Pancreas (tissue), 10 donors: ENCODE data around the gene NRDC. TPM values are rescaled to one million over a fixed set of nuclear protein-coding genes. Genes with fewer than 3 reads are reported as not detected.
A peak's percentile ranks its signal among the peaks of the same experiment; 100 is the strongest.
"Not testable (repeated sequence)": the region's sequence is repeated elsewhere in the genome, so short reads cannot be mapped to it uniquely, and the experiment has no call there.

Experiments used
- ATAC-seq, 4 donors: fragments of 200-7000 bp; cut with Tn5 transposase; one replicate each; pipeline versions ENCODE4 v1.8.0 to v1.9.1; 2020; ENCODE audit warnings: mild to moderate bottlenecking in 4 of 4, moderate library complexity in 4 of 4
- DNase-seq, 6 donors: peaks; one replicate each; pipeline ENCODE4 v3.0.0-alpha.2; 2020
- FAIRE-seq: peaks from 2 replicates; lab custom pipeline; 2012; peaks lifted over from hg19 to GRCh38; lab: Jason Lieb, UNC
- H3K27ac ChIP-seq, 4 donors: fragments of 200-600 bp; sonication (generic); 1 replicate in 3 of 4; 2 replicates in 1 of 4; pipeline versions ENCODE4 v1.5.0 to v1.8.0; 2020
- H3K27me3 ChIP-seq, 4 donors: fragments of 200-600 bp; one replicate each; pipeline ENCODE4 v1.8.0; 2021
- H3K36me3 ChIP-seq, 3 donors: fragments of 200-600 bp; sonication (generic) in 1 of 3; one replicate each; pipeline versions ENCODE4 v1.5.0 to v1.8.0; 2020 to 2021
- H3K4me1 ChIP-seq, 3 donors: fragments of 200-600 bp; one replicate each; pipeline ENCODE4 v1.8.0; 2021
- H3K4me3 ChIP-seq, 4 donors: fragments of 200-600 bp; sonication (generic) in 2 of 4; one replicate each; pipeline versions ENCODE4 v1.5.0 to v1.8.0; 2020 to 2021
- H3K9me3 ChIP-seq, 4 donors: fragments of 200-600 bp; one replicate each; pipeline ENCODE4 v1.8.0; 2021
- WGBS, 2 donors: extraction: QIAGEN DNeasy Blood & Tissue Kit; methylation state at CpG; one replicate each; pipeline ENCODE4 v1.1.7; 2013; 5-methylcytosine and 5-hydroxymethylcytosine counted together
- intact Hi-C, 3 donors: fragments of 100-400 bp; cut with DNase I; formaldehyde crosslinking; loops; one replicate each; pipeline versions ENCODE4 v1.11.1 to v1.14.2; 2022
- polyA plus RNA-seq, 2 donors: library from polyadenylated mRNA; stranded (reverse); fragments of 200-250 nt; gene quantifications; one replicate each; pipeline ENCODE4 v1.2.3, GENCODE V29; 2013
- total RNA-seq, 6 donors: library from RNA; stranded (reverse); fragmentation: NEBNext Ultra II Directional in 4 of 6; extraction: Animal tissue kit (Norgen Biotek cat#: 25700) in 4 of 6; gene quantifications; one replicate each; pipeline versions ENCODE4 v1.2.1 to v1.2.4, GENCODE V29; 2021 to 2023
- TF ChIP-seq, protein P1 (sequence below), 4 donors: fragments of 200-600 bp; sonication (generic) in 3 of 4; IDR thresholded peaks; one replicate each; pipeline versions ENCODE4 v1.5.0 to v1.8.0; 2021; ENCODE audit warnings: antibody characterized with exemption in 4 of 4
- donor health status: healthy with polysubstance abuse.
- donor health status: DM: no; HTN: no; CAD: no; lungs with moderate emphysema.
- donor health status: DM: no; HTN: no; CAD: no.
- donor health status: control.
- donor health status: control.
- donor health status: Bipolar disorder and iron deficiency.
- donor health status: DM: yes; HTN: yes; CAD: no.
- donor health status: DM: no; HTN: no; CAD: no.
- donor health status: DM: no; HTN: no; CAD: no.
- donor health status: DM: yes; HTN: yes; CAD: no.

NRDC gene
- total and polyA plus RNA-seq, 8 donors: 56.1 to 85.6 (median 67.5) TPM

- DNase-seq: no peak
- no peaks in the 10 kb centered on the region for H3K4me1 ChIP-seq
- H3K27me3 ChIP-seq: no peaks in the 10 kb centered on the region
- H3K9me3 ChIP-seq: no peaks in the 10 kb centered on the region
- 96 to 97% methylated on average over 2 of the region's 2 CpGs for WGBS, 2 donors
- TF ChIP-seq, protein P1, sequence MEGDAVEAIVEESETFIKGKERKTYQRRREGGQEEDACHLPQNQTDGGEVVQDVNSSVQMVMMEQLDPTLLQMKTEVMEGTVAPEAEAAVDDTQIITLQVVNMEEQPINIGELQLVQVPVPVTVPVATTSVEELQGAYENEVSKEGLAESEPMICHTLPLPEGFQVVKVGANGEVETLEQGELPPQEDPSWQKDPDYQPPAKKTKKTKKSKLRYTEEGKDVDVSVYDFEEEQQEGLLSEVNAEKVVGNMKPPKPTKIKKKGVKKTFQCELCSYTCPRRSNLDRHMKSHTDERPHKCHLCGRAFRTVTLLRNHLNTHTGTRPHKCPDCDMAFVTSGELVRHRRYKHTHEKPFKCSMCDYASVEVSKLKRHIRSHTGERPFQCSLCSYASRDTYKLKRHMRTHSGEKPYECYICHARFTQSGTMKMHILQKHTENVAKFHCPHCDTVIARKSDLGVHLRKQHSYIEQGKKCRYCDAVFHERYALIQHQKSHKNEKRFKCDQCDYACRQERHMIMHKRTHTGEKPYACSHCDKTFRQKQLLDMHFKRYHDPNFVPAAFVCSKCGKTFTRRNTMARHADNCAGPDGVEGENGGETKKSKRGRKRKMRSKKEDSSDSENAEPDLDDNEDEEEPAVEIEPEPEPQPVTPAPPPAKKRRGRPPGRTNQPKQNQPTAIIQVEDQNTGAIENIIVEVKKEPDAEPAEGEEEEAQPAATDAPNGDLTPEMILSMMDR (IDR thresholded peaks at IDR 0.05): no peak
- intact Hi-C loops: no loop called here
- no peak overlapping the region for H3K4me3 ChIP-seq
- H3K27ac ChIP-seq: no peak overlapping the region
- H3K36me3 ChIP-seq: peaks cover 0 to 6% (median 0%) of the 10 kb centered on the region in 3 donors
- no peak for ATAC-seq
- FAIRE-seq: no peak
Measured at GRCh38 chr1:51829058-51829457, 49.5 kb downstream of the NRDC start.

DNA sequence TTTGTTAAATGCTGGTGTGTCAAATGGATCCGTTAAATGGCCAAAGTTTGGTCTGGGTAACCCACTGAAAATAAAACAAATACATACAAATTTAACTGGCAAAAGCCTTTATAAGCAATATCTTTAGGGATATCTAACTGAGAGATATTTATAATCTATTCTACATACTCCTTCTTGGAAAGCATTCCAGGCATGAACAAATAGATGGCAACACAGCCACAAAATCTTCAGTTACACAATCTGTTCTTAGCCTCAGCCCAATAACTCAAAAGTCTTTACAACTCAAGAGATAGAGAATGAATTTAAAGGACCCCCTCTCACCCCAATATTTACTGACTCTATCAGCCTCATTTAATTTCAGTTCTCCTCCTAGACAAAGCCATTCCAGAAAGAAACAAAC, 58.7 kb downstream of the NRDC start:
- Histone ChIP-seq H3K4me1 (no peaks in the 10 kb centered on the region), H3K9me3 (no peaks in the 10 kb centered on the region), H3K36me3 (peaks cover 0 to 15% (median 4%) of the 10 kb centered on the region in 3 donors), H3K27ac (no peak overlapping the region), H3K27me3 (no peaks in the 10 kb centered on the region), H3K4me3 (no peak overlapping the region)
- FAIRE-seq (no peak), ATAC-seq (no peak), DNase-seq (no peak)
- intact Hi-C loops: no loop called here
- TF ChIP-seq, protein P1 (IDR thresholded peaks at IDR 0.05): no peak
- 94 to 97% methylated on average over 1 of the region's 1 CpG for WGBS, 2 donors

DNA sequence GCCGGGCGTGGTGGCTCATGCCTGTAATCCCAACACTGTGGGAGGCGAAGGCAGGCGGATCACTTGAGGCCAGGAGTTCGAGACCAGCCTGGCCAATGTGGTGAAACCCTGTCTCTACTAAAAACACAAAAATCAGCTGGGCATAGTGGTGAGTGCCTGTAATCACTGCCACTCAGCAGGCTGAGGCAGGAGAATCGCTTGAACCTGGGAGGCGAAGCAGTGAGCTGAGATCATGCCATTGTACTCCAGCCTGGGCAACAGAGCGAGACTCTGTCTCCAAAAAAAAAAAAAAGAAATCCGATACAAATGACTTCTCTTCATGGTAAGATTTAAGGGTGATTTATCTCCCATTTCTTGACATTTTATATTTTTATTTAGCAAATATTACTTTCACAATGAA, 59.5 kb downstream of the NRDC start:
- H3K4me1 ChIP-seq, H3K9me3 ChIP-seq, H3K27me3 ChIP-seq, intact Hi-C loops, ATAC-seq, DNase-seq, FAIRE-seq, H3K4me3 ChIP-seq: not testable (repeated sequence)
- WGBS, 2 donors: 83 to 88% methylated on average over 9 of the region's 9 CpGs
- H3K36me3 ChIP-seq: peaks cover 0 to 15% (median 4%) of the 10 kb centered on the region in 3 donors
- peak overlapping the region in 1 of 4 donors; percentile 16 for H3K27ac ChIP-seq

DNA sequence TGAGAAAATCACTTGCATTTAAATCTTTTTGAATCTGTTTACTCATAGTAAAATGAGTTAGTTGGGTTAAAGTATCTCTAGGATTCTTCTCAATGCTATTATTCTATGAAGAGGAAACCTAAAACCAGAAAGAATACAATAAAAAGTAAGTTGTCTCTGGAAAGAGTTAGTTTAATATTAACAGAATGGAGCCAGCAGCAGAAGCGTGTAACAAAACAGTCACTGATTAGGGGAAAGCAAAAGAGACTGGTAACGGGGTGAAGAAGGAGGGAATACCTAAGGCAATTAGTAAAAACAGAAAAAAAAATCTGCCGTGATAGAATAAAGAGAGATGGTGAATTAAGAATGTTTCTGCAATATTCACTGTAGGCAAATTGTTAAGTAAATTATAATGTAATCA, 60.0 kb downstream of the NRDC start:
- WGBS, 2 donors: 50 to 66% methylated on average over 3 of the region's 3 CpGs
- Histone ChIP-seq H3K9me3 (no peaks in the 10 kb centered on the region), H3K4me3 (no peak overlapping the region), H3K27me3 (no peaks in the 10 kb centered on the region), H3K4me1 (no peaks in the 10 kb centered on the region), H3K36me3 (peaks cover 0 to 14% (median 4%) of the 10 kb centered on the region in 3 donors), H3K27ac (peak overlapping the region in 1 of 4 donors; percentile 35)
- ATAC-seq (peak in 2 of 4 donors; percentile 58 to 66), FAIRE-seq (no peak), DNase-seq (no peak)
- intact Hi-C loops: no loop called here
- TF ChIP-seq, protein P1 (IDR thresholded peaks at IDR 0.05): no peak

DNA sequence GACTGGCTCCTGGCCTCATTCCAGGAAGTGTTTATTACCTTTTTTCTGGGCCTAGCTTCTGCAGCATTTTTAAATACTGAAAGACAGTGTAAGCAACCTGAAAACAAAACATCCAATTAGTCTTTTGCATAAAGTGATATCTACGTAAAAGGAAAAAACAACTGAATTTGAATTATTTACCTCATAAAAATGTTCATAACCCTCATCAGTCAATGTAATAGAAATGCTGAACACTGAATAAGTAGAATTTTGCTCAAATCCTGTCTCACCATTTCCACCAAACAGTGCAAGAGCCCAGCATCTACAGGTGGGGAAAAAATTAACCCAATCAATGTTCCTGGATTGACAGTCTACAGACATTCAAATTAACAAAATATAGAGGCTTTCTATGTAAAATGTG, 64.0 kb downstream of the NRDC start:
- 88 to 94% methylated on average over 1 of the region's 1 CpG for WGBS, 2 donors
- FAIRE-seq: no peak
- H3K9me3 ChIP-seq: no peaks in the 10 kb centered on the region
- H3K27ac ChIP-seq: no peak overlapping the region
- ATAC-seq: no peak
- H3K36me3 ChIP-seq: peaks cover 0 to 22% (median 4%) of the 10 kb centered on the region in 3 donors
- no peak overlapping the region for H3K4me3 ChIP-seq
- intact Hi-C loops: no loop called here
- no peaks in the 10 kb centered on the region for H3K27me3 ChIP-seq
- no peak for DNase-seq
- no peaks in the 10 kb centered on the region for H3K4me1 ChIP-seq
- TF ChIP-seq, protein P1 (IDR thresholded peaks at IDR 0.05): no peak
